Glutamatergic neuron (in vitro differentiated cells): ENCODE data around the gene ECSIT. TPM values are rescaled to one million over a fixed set of nuclear protein-coding genes. Genes with fewer than 3 reads are reported as not detected.

Experiments used
- DNase-seq: peaks from one replicate; pipeline ENCODE4 v3.0.0; 2022
- H3K27ac Mint-ChIP-seq: one replicate; pipeline ENCODE4 v1.8.0; 2020; ENCODE audit warnings: mild to moderate bottlenecking, mixed read lengths, inconsistent platforms; ENCODE audit not compliant: unreplicated experiment
- H3K27me3 Mint-ChIP-seq: one replicate; pipeline ENCODE4 v1.8.0; 2020; ENCODE audit warnings: mild to moderate bottlenecking, moderate library complexity, mixed read lengths, inconsistent platforms; ENCODE audit not compliant: unreplicated experiment
- H3K36me3 Mint-ChIP-seq: one replicate; pipeline ENCODE4 v1.8.0; 2020; ENCODE audit warnings: mild to moderate bottlenecking, mixed read lengths, inconsistent platforms; ENCODE audit not compliant: unreplicated experiment
- H3K4me1 Mint-ChIP-seq: one replicate; pipeline ENCODE4 v1.8.0; 2020; ENCODE audit warnings: mild to moderate bottlenecking, low read depth, mixed read lengths, inconsistent platforms; ENCODE audit not compliant: unreplicated experiment
- H3K4me3 Mint-ChIP-seq: one replicate; pipeline ENCODE4 v1.8.0; 2020; ENCODE audit warnings: mild to moderate bottlenecking, mixed read lengths, inconsistent platforms; ENCODE audit not compliant: unreplicated experiment
- H3K9me3 Mint-ChIP-seq: one replicate; pipeline ENCODE4 v1.8.0; 2020; ENCODE audit warnings: mild to moderate bottlenecking, moderate library complexity, mixed read lengths, inconsistent platforms; ENCODE audit not compliant: unreplicated experiment
- CTCF ChIP-seq: fragments of 200-600 bp; sonication (generic); IDR thresholded peaks from one replicate; pipeline ENCODE4 v1.5.0; 2021; ENCODE audit not compliant: partially characterized antibody, unreplicated experiment
- total RNA-seq: library from RNA; stranded (reverse); fragmentation: NEBNext Ultra II Directional; extraction: Animal tissue kit (Norgen Biotek cat#: 25700); gene quantifications from one replicate; pipeline ENCODE4 v1.2.1, GENCODE V29; 2021; ENCODE audit not compliant: unreplicated experiment

ECSIT gene
- total RNA-seq, 1 donor from 2014 or later: 43.2 TPM

GRCh38 chr19:11552666-11553372 is 23.9 kb upstream of the ECSIT start:
- Mint-ChIP-seq H3K36me3 (no peaks in the 10 kb centered on the region), H3K27ac (no peak overlapping the region), H3K4me3 (no peak overlapping the region), H3K27me3 (peaks cover 2% of the 10 kb centered on the region), H3K9me3 (peaks cover 2% of the 10 kb centered on the region), H3K4me1 (peaks cover 1% of the 10 kb centered on the region)
- no peak for DNase-seq
- TF ChIP-seq CTCF: no peak

GRCh38 chr19:11551603-11552235 is 22.8 kb upstream of the ECSIT start:
- Mint-ChIP-seq H3K36me3 (no peaks in the 10 kb centered on the region), H3K9me3 (peaks cover 2% of the 10 kb centered on the region), H3K4me1 (no peaks in the 10 kb centered on the region), H3K4me3 (no peak overlapping the region), H3K27me3 (peaks cover 2% of the 10 kb centered on the region), H3K27ac (no peak overlapping the region)
- TF ChIP-seq CTCF: peak; percentile 29
- peak; percentile 59 for DNase-seq

- Mint-ChIP-seq H3K9me3 (no peaks in the 10 kb centered on the region), H3K27me3 (peaks cover 2% of the 10 kb centered on the region), H3K4me3 (no peak overlapping the region), H3K27ac (peak overlapping the region; percentile 23), H3K36me3 (no peaks in the 10 kb centered on the region), H3K4me1 (no peaks in the 10 kb centered on the region)
- DNase-seq: no peak
- TF ChIP-seq CTCF: no peak
Observed at GRCh38 chr19:11550265-11550664, 21.3 kb upstream of the ECSIT start.

GRCh38 chr19:11549386-11549953 is 20.5 kb upstream of the ECSIT start:
- DNase-seq: no peak
- no peak overlapping the region for H3K4me3 Mint-ChIP-seq
- no peaks in the 10 kb centered on the region for H3K36me3 Mint-ChIP-seq
- H3K4me1 Mint-ChIP-seq: no peaks in the 10 kb centered on the region
- TF ChIP-seq CTCF: no peak
- H3K27me3 Mint-ChIP-seq: peaks cover 2% of the 10 kb centered on the region
- H3K27ac Mint-ChIP-seq: no peak overlapping the region
- no peaks in the 10 kb centered on the region for H3K9me3 Mint-ChIP-seq
